ENCODE results near the gene CATSPER3. TPM values are rescaled to one million over a fixed set of nuclear protein-coding genes. Genes with fewer than 3 reads are reported as not detected.

CATSPER3 gene
- total RNA-seq, 1 experiment from 2014 or later = 1.7 TPM

DNA sequence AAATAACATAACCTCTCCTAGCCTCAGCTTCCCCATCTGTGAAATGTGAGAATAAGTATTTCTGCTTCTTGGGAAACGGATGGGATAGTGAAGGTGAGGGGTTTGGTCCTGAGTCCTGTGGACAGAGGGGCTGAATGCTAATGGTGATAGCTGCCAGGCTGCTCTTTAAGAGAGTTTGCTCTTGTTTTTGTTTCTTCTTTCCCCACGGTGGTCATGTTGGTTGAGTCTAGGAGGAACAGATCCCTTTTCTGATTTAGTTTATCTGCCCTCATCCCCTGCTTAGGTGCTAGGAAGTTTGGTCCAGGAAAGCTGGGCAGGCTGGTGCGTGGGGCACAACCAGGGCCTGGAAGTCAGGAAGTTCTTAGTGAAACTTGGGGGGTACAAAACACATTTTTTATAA is 74.0 kb downstream of the CATSPER3 start:
- CTCF ChIA-PET = no interaction called here
- DNase-seq (ENCODE audit: low read depth, low spot score) (no peak), ATAC-seq (no peak)
- Histone ChIP-seq H3K27me3 (ENCODE audit: insufficient read depth, low read length) (0 out of 2 replicates have a peak, but pooled peaks cover 2% of the 10 kb centered on the region), H4K20me1 (ENCODE audit: insufficient read depth) (no peaks in the 10 kb centered on the region), H3K9ac (ENCODE audit: low read length) (no peak overlapping the region), H3K4me3 (replicated peaks in 1 of 2; ENCODE audit: low read depth in 1 of 2, low read length in 2 of 2) (no peak overlapping the region), H3K4me2 (ENCODE audit: low read length) (no peak overlapping the region), H3K4me1 (ENCODE audit: control insufficient read depth in 1 of 2, insufficient read depth in 2 of 2, low read length in 2 of 2) (peaks cover 3 to 18% of the 10 kb centered on the region in 2 experiments; a peak in 2 of 4 replicates), H3K9me2 (ENCODE audit: insufficient read depth) (no peaks in the 10 kb centered on the region), H3K79me2 (ENCODE audit: insufficient read depth, low read length) (no peaks in the 10 kb centered on the region), H3K36me3 (ENCODE audit: control insufficient read depth in 1 of 2, insufficient read depth in 2 of 2, low read length in 2 of 2) (no peaks in the 10 kb centered on the region), H3K27ac (ENCODE audit: low read depth, low read length) (no peak overlapping the region), H2AFZ (ENCODE audit: low read depth, low read length, poor library complexity, severe bottlenecking) (no peak overlapping the region), H3K9me3 (ENCODE audit: control insufficient read depth in 1 of 2, insufficient read depth in 1 of 2, low read depth in 1 of 2, low read length in 2 of 2) (no peaks in the 10 kb centered on the region)
- intact Hi-C loops (cut with micrococcal nuclease) = no loop called here
- no TSS peak for BruUV-seq (replicated peaks)
- RAD21 ChIA-PET (ENCODE audit: low non-redundant PET in 1 of 2, low total read pairs in 2 of 2, uncharacterized antibody in 2 of 2, unreplicated experiment in 2 of 2) = no interaction called here
- POLR2A ChIA-PET = no interaction called here
- TF ChIP-seq ELF1 (IDR thresholded peaks at IDR 0.05; ENCODE audit: borderline replicate concordance, low read depth) (no peak), YY1 (IDR thresholded peaks at IDR 0.05; ENCODE audit: extremely low read depth, insufficient replicate concordance, low read depth, low read length) (no peak), CEBPB (IDR thresholded peaks at IDR 0.05; ENCODE audit: low read depth) (no peak), FOSL1 (IDR thresholded peaks at IDR 0.05; ENCODE audit: low read depth) (no peak), EZH2phosphoT487 (IDR thresholded peaks at IDR 0.05; ENCODE audit: borderline replicate concordance) (no peak), EGR1 (IDR thresholded peaks at IDR 0.05; ENCODE audit: low read depth) (no peak), JUND (IDR thresholded peaks at IDR 0.05) (no peak), ZFX (IDR thresholded peaks at IDR 0.05) (no peak)
- TF ChIP-seq, protein P1, sequence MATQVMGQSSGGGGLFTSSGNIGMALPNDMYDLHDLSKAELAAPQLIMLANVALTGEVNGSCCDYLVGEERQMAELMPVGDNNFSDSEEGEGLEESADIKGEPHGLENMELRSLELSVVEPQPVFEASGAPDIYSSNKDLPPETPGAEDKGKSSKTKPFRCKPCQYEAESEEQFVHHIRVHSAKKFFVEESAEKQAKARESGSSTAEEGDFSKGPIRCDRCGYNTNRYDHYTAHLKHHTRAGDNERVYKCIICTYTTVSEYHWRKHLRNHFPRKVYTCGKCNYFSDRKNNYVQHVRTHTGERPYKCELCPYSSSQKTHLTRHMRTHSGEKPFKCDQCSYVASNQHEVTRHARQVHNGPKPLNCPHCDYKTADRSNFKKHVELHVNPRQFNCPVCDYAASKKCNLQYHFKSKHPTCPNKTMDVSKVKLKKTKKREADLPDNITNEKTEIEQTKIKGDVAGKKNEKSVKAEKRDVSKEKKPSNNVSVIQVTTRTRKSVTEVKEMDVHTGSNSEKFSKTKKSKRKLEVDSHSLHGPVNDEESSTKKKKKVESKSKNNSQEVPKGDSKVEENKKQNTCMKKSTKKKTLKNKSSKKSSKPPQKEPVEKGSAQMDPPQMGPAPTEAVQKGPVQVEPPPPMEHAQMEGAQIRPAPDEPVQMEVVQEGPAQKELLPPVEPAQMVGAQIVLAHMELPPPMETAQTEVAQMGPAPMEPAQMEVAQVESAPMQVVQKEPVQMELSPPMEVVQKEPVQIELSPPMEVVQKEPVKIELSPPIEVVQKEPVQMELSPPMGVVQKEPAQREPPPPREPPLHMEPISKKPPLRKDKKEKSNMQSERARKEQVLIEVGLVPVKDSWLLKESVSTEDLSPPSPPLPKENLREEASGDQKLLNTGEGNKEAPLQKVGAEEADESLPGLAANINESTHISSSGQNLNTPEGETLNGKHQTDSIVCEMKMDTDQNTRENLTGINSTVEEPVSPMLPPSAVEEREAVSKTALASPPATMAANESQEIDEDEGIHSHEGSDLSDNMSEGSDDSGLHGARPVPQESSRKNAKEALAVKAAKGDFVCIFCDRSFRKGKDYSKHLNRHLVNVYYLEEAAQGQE (IDR thresholded peaks at IDR 0.05; ENCODE audit: low read depth) = no peak
- TF ChIP-seq, protein P2, sequence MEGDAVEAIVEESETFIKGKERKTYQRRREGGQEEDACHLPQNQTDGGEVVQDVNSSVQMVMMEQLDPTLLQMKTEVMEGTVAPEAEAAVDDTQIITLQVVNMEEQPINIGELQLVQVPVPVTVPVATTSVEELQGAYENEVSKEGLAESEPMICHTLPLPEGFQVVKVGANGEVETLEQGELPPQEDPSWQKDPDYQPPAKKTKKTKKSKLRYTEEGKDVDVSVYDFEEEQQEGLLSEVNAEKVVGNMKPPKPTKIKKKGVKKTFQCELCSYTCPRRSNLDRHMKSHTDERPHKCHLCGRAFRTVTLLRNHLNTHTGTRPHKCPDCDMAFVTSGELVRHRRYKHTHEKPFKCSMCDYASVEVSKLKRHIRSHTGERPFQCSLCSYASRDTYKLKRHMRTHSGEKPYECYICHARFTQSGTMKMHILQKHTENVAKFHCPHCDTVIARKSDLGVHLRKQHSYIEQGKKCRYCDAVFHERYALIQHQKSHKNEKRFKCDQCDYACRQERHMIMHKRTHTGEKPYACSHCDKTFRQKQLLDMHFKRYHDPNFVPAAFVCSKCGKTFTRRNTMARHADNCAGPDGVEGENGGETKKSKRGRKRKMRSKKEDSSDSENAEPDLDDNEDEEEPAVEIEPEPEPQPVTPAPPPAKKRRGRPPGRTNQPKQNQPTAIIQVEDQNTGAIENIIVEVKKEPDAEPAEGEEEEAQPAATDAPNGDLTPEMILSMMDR (IDR thresholded peaks at IDR 0.05 in 2 of 3, conservative IDR thresholded peaks at IDR 0.05 in 1 of 3; ENCODE audit: borderline replicate concordance in 1 of 3, insufficient read depth in 1 of 3, low read depth in 2 of 3, low read length in 2 of 3) = no peak
- TF ChIP-seq, protein P3, sequence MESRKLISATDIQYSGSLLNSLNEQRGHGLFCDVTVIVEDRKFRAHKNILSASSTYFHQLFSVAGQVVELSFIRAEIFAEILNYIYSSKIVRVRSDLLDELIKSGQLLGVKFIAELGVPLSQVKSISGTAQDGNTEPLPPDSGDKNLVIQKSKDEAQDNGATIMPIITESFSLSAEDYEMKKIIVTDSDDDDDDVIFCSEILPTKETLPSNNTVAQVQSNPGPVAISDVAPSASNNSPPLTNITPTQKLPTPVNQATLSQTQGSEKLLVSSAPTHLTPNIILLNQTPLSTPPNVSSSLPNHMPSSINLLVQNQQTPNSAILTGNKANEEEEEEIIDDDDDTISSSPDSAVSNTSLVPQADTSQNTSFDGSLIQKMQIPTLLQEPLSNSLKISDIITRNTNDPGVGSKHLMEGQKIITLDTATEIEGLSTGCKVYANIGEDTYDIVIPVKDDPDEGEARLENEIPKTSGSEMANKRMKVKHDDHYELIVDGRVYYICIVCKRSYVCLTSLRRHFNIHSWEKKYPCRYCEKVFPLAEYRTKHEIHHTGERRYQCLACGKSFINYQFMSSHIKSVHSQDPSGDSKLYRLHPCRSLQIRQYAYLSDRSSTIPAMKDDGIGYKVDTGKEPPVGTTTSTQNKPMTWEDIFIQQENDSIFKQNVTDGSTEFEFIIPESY (IDR thresholded peaks at IDR 0.05; ENCODE audit: extremely low read depth, insufficient replicate concordance, low read length) = no peak

Measured in HCT116 (cell line).